ENCODE data around the gene SLC28A1. TPM values are rescaled to one million over a fixed set of nuclear protein-coding genes. Genes with fewer than 3 reads are reported as not detected.
A peak's percentile ranks its signal among the peaks of the same experiment; 100 is the strongest.

SLC28A1 gene
- total and polyA plus RNA-seq, 7 experiments from 2014 or later, result not detected

- Mint-ChIP-seq H3K4me3 (no peak overlapping the region), H3K9me3 (no peaks in the 10 kb centered on the region), H3K27me3 (no peaks in the 10 kb centered on the region), H3K36me3 (no peaks in the 10 kb centered on the region), H3K4me1 (peaks cover 0 to 2% (median 0%) of the 10 kb centered on the region in 7 donors), H3K27ac (peak overlapping the region in 1 of 9 donors; percentile 83)
- DNase-seq (no peak), ATAC-seq (no peak)
- ChIA-PET CTCF (interaction anchor here (1.8 kb wide), 1 partner anchor 9 kb away, joined by 4 read pairs; no protein-coding TSS in a partner anchor), POLR2A (no interaction called here)
- Histone ChIP-seq H3K4me3 (ENCODE audit: low read length) (no peak overlapping the region), H3K27ac (ENCODE audit: low read depth, low read length) (no peak overlapping the region), H3K36me3 (ENCODE audit: control insufficient read depth in 2 of 3, insufficient read depth in 3 of 3, low read length in 3 of 3) (no peaks in the 10 kb centered on the region), H3K27me3 (ENCODE audit: control insufficient read depth in 2 of 2, insufficient read depth in 2 of 2, low read length in 2 of 2) (no peaks in the 10 kb centered on the region), H3K9me3 (ENCODE audit: control insufficient read depth in 2 of 3, low read length in 3 of 3) (no peaks in the 10 kb centered on the region), H3K4me1 (ENCODE audit: control insufficient read depth in 2 of 2, insufficient read depth in 2 of 2, low read length in 2 of 2) (no peaks in the 10 kb centered on the region)
- intact Hi-C loops (cut with micrococcal nuclease), result no loop called here
Observed at GRCh38 chr15:84868037-84868880, 16.2 kb upstream of the SLC28A1 start.

- ATAC-seq (no peak), DNase-seq (no peak)
- CTCF ChIA-PET, result interaction anchor here (1.8 kb wide), 1 partner anchor 8 kb away, joined by 4 read pairs; no protein-coding TSS in a partner anchor
- no peaks in the 10 kb centered on the region for H3K9me3 ChIP-seq (ENCODE audit: control insufficient read depth in 2 of 3, low read length in 3 of 3)
- Mint-ChIP-seq H3K27me3 (no peaks in the 10 kb centered on the region), H3K9me3 (no peaks in the 10 kb centered on the region), H3K4me3 (no peak overlapping the region), H3K27ac (no peak overlapping the region), H3K4me1 (peaks cover 0 to 2% (median 0%) of the 10 kb centered on the region in 7 donors), H3K36me3 (no peaks in the 10 kb centered on the region)
- H3K4me3 ChIP-seq (ENCODE audit: low read length), result no peak overlapping the region
- H3K4me1 ChIP-seq (ENCODE audit: control insufficient read depth in 2 of 2, insufficient read depth in 2 of 2, low read length in 2 of 2), result no peaks in the 10 kb centered on the region
- H3K27me3 ChIP-seq (ENCODE audit: control insufficient read depth in 2 of 2, insufficient read depth in 2 of 2, low read length in 2 of 2), result no peaks in the 10 kb centered on the region
- H3K27ac ChIP-seq (ENCODE audit: low read depth, low read length), result no peak overlapping the region
- POLR2A ChIA-PET, result no interaction called here
- H3K36me3 ChIP-seq (ENCODE audit: control insufficient read depth in 2 of 3, insufficient read depth in 3 of 3, low read length in 3 of 3), result no peaks in the 10 kb centered on the region
- intact Hi-C loops (cut with micrococcal nuclease), result no loop called here
Observed at GRCh38 chr15:84869510-84869909, 15.0 kb upstream of the SLC28A1 start.

- Histone ChIP-seq H3K27me3 (ENCODE audit: control insufficient read depth in 2 of 2, insufficient read depth in 2 of 2, low read length in 2 of 2) (no peaks in the 10 kb centered on the region), H3K4me1 (ENCODE audit: control insufficient read depth in 2 of 2, insufficient read depth in 2 of 2, low read length in 2 of 2) (no peaks in the 10 kb centered on the region), H3K4me3 (ENCODE audit: low read length) (no peak overlapping the region), H3K27ac (ENCODE audit: low read depth, low read length) (no peak overlapping the region), H3K36me3 (ENCODE audit: control insufficient read depth in 2 of 3, insufficient read depth in 3 of 3, low read length in 3 of 3) (no peaks in the 10 kb centered on the region), H3K9me3 (ENCODE audit: control insufficient read depth in 2 of 3, low read length in 3 of 3) (no peaks in the 10 kb centered on the region)
- intact Hi-C loops (cut with micrococcal nuclease), result no loop called here
- POLR2A ChIA-PET, result no interaction called here
- no peaks in the 10 kb centered on the region for H3K27me3 Mint-ChIP-seq
- no peak overlapping the region for H3K4me3 Mint-ChIP-seq
- H3K9me3 Mint-ChIP-seq, result no peaks in the 10 kb centered on the region
- ATAC-seq, result no peak
- DNase-seq, result no peak
- CTCF ChIA-PET, result interaction anchor here (0.6 kb wide), 1 partner anchor 273 kb away, joined by 3 read pairs; no protein-coding TSS in a partner anchor
- H3K4me1 Mint-ChIP-seq, result peaks cover 0 to 2% (median 0%) of the 10 kb centered on the region in 7 donors
- no peak overlapping the region for H3K27ac Mint-ChIP-seq
- no peaks in the 10 kb centered on the region for H3K36me3 Mint-ChIP-seq
Observed at GRCh38 chr15:84871428-84871985, 13.0 kb upstream of the SLC28A1 start.

GRCh38 chr15:84872009-84872910 lies 12.2 kb upstream of the SLC28A1 start:
- Mint-ChIP-seq H3K4me3 (no peak overlapping the region), H3K9me3 (no peaks in the 10 kb centered on the region), H3K27ac (no peak overlapping the region), H3K27me3 (no peaks in the 10 kb centered on the region), H3K36me3 (no peaks in the 10 kb centered on the region), H3K4me1 (peaks cover 0 to 4% (median 0%) of the 10 kb centered on the region in 7 donors)
- Histone ChIP-seq H3K4me1 (ENCODE audit: control insufficient read depth in 2 of 2, insufficient read depth in 2 of 2, low read length in 2 of 2) (no peaks in the 10 kb centered on the region), H3K36me3 (ENCODE audit: control insufficient read depth in 2 of 3, insufficient read depth in 3 of 3, low read length in 3 of 3) (no peaks in the 10 kb centered on the region), H3K4me3 (ENCODE audit: low read length) (no peak overlapping the region), H3K27ac (ENCODE audit: low read depth, low read length) (no peak overlapping the region), H3K27me3 (ENCODE audit: control insufficient read depth in 2 of 2, insufficient read depth in 2 of 2, low read length in 2 of 2) (no peaks in the 10 kb centered on the region), H3K9me3 (ENCODE audit: control insufficient read depth in 2 of 3, low read length in 3 of 3) (no peaks in the 10 kb centered on the region)
- ChIA-PET CTCF (interaction anchor here (0.6 kb wide), 2 partner anchors 33 to 274 kb away, joined by 3 read pairs; no protein-coding TSS in a partner anchor), POLR2A (no interaction called here)
- no peak for ATAC-seq
- intact Hi-C loops (cut with micrococcal nuclease), result no loop called here
- DNase-seq, result no peak

GRCh38 chr15:84873997-84874396 lies 10.5 kb upstream of the SLC28A1 start:
- no peaks in the 10 kb centered on the region for H3K36me3 Mint-ChIP-seq
- intact Hi-C loops (cut with micrococcal nuclease), result no loop called here

GRCh38 chr15:84874981-84875699 lies 9.3 kb upstream of the SLC28A1 start:
- H3K27ac ChIP-seq (ENCODE audit: low read depth, low read length), result no peak overlapping the region
- H3K4me1 ChIP-seq (ENCODE audit: control insufficient read depth in 2 of 2, insufficient read depth in 2 of 2, low read length in 2 of 2), result no peaks in the 10 kb centered on the region
- Mint-ChIP-seq H3K9me3 (no peaks in the 10 kb centered on the region), H3K27me3 (peaks cover 0 to 5% (median 0%) of the 10 kb centered on the region in 5 donors), H3K27ac (no peak overlapping the region), H3K4me1 (peaks cover 0 to 3% (median 0%) of the 10 kb centered on the region in 7 donors), H3K36me3 (no peaks in the 10 kb centered on the region), H3K4me3 (no peak overlapping the region)
- no peaks in the 10 kb centered on the region for H3K27me3 ChIP-seq (ENCODE audit: control insufficient read depth in 2 of 2, insufficient read depth in 2 of 2, low read length in 2 of 2)
- H3K36me3 ChIP-seq (ENCODE audit: control insufficient read depth in 2 of 3, insufficient read depth in 3 of 3, low read length in 3 of 3), result no peaks in the 10 kb centered on the region
- no peak overlapping the region for H3K4me3 ChIP-seq (ENCODE audit: low read length)
- POLR2A ChIA-PET, result no interaction called here
- ATAC-seq (no peak), DNase-seq (no peak)
- CTCF ChIA-PET, result no interaction called here
- H3K9me3 ChIP-seq (ENCODE audit: control insufficient read depth in 2 of 3, low read length in 3 of 3), result no peaks in the 10 kb centered on the region
- intact Hi-C loops (cut with micrococcal nuclease), result no loop called here

More at GRCh38 chr15:84873997-84874396, 10.5 kb upstream of the SLC28A1 start:
- Mint-ChIP-seq H3K9me3 (no peaks in the 10 kb centered on the region), H3K27ac (no peak overlapping the region), H3K4me1 (peaks cover 0 to 4% (median 0%) of the 10 kb centered on the region in 7 donors), H3K27me3 (no peaks in the 10 kb centered on the region), H3K4me3 (no peak overlapping the region)
- no peak for DNase-seq
- no peak overlapping the region for H3K27ac ChIP-seq (ENCODE audit: low read depth, low read length)
- no peaks in the 10 kb centered on the region for H3K27me3 ChIP-seq (ENCODE audit: control insufficient read depth in 2 of 2, insufficient read depth in 2 of 2, low read length in 2 of 2)
- no peak overlapping the region for H3K4me3 ChIP-seq (ENCODE audit: low read length)
- H3K4me1 ChIP-seq (ENCODE audit: control insufficient read depth in 2 of 2, insufficient read depth in 2 of 2, low read length in 2 of 2), result no peaks in the 10 kb centered on the region
- H3K36me3 ChIP-seq (ENCODE audit: control insufficient read depth in 2 of 3, insufficient read depth in 3 of 3, low read length in 3 of 3), result no peaks in the 10 kb centered on the region
- CTCF ChIA-PET, result interaction anchor here (0.7 kb wide), 2 partner anchors 207 to 286 kb away, joined by 3 read pairs; no protein-coding TSS in a partner anchor
- H3K9me3 ChIP-seq (ENCODE audit: control insufficient read depth in 2 of 3, low read length in 3 of 3), result no peaks in the 10 kb centered on the region
- POLR2A ChIA-PET, result no interaction called here
- no peak for ATAC-seq

All from naive thymus-derived CD4-positive, alpha-beta T cell (primary cell).